Measurements from ENCODE around the gene ZNF525. TPM values are rescaled to one million over a fixed set of nuclear protein-coding genes. Genes with fewer than 3 reads are reported as not detected.
"Not testable (repeated sequence)": the region's sequence is repeated elsewhere in the genome, so short reads cannot be mapped to it uniquely, and the experiment has no call there.

The ZNF525 gene
- 10 to 100 TPM; 17.0 to 18.3 TPM for total RNA-seq

DNA sequence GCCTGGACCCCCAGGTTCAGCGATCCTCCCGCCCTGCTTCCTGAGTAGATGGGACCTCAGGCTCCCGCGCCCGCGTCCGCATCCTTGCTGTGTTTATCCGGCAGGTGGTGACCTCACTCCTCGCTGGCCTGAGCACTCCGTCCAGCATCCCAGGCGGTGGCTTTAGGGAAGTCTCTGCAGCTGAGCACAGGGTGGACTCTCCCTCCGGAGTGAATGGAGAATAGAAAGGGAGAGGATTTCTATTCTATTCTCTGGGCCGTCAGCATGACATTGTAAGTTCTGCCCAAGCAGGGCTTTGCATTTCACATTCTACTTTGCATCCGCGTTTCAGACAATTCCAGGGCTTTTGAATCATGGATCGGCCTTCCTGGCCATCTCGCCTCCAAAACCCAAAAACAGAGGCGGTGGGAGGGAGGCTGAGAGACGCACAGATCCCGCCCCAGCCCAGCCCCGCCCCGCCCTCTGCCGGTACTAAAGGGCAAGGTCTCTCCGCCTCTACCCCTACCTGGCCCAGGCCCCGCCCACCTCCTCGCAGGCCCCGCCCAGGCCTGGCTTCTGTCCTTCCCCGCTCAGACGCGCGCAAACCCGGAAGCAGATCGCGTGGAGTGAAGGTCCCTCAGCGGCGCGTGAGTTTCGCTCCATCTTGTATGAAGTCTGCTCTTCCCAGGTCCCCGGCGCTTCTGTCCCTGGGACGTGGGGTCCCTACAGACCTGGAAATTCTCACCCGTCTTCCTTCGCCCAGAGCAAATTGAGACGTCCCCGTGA is at the start of gene ZNF525:
Gene ZNF525 (plus strand): TSS at position 572 of the 765 bp plus-strand sequence. CDS start 6,577 bp downstream, outside the sequence.
- POLR2A ChIA-PET = no interaction called here
- CTCF ChIA-PET = no interaction called here

DNA sequence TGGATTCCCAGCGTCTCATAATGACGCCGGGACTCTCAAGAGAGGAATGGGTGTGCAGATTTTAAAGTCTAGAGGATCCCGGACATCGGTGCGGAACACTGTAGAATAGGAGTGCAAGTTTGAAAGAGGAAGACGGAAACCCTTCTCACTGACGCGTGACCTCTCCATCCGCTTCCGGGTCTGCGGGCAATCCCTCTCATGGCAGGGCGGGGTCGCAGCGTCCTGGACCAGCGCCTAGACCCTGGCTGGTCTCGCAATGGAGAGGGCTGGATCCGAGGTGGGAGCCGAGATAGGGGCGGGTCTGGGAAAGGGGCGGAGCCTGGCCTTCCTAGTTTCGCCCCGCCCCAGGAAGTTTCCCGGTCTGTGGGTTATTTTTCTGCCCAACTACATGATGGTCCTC is 36.5 kb upstream of the ZNF525 start:
- CTCF ChIA-PET = no interaction called here
- POLR2A ChIA-PET = no interaction called here

DNA sequence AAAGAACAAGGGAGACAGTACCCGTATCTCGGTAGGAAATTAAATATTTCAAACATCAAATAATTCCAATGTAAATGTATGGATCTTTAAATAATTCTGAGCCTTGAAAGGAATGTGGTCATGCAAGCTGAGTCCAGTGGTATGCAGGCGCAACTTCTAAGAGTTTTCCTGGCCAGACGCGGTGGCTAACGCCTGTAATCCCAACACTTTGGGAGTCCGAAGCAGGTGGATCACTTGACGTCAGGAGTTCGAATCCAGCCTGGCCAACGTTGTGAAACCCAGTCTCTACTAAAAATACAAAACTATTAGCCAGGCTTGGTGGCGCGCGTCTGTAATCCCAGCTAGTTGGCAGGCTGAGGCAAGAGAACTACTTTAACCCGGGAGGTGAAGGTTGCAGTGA is 33.0 kb upstream of the ZNF525 start:
- CTCF ChIA-PET = no interaction called here

DNA sequence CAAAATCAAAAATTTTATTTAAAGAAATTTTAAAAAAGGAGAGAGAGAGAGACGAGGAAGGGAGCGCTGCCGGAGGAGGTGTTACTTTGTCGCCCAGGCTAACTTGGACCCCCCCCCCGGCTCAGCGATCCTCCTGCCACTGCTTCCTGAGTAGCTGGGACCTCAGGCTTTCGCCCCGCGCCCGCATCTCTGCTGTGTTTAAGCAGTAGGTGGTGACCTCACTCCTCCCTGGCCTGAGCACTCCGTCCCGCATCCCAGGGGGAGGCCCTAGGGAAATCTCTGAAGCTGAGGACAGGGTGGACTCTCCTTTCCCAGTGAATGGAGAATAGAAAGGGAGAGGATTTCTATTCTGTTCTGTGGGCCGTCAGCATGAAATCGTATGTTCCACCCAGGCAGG is 32.4 kb upstream of the ZNF525 start:
- CTCF ChIA-PET = no interaction called here
- POLR2A ChIA-PET = interaction anchor here (1.0 kb wide), 1 partner anchor 33 kb away, joined by 3 read pairs; no protein-coding TSS in a partner anchor

More for the DNA sequence above, 33.0 kb upstream of the ZNF525 start:
- POLR2A ChIA-PET = no interaction called here

DNA sequence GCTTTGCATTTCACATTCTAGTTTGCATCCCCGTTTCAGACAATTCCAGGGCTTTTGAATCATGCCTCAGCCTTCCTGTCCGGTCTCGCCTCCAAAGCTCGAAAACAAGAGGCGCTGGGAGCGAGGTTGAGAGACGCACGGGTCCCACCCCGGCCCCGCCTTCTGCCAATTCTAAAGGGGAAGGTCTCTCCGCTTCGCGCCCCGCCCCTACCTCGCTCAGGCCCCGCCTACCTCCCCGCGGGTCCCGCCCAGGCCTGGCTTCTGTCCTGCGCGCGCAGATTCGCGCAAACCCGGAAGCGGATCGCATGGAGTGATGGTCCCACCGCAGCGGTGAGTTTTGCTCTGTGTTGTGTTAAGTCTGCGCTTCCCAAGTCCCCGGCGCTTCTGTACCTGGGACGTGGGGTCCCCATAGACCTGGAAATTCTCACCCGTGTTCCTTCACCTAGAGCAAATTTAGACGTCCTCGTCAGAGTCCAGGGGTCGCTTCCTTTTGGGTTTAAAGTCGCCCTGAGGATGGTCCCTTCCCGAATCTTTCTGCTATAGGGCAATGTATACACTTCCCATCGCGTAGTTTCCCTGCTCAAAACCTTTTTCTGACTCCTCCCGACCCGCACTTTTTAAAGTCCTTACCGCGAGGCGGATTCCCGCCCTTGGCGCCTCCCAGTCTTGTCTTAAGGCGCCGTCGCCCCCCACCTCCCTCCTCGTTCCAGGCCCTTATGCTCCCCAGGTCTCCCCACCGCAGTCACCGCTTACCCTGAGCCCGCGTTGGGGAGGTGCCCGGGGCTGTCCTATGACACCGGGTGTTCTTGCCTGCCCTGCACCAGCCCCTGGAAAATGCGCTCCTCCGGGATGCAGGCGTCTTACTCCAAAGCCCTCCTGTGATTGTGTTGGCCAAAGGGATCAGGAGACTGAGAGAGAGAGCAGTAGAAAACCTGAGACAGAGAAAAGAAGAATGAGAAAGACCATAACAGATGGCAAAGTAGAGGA is 31.7 kb upstream of the ZNF525 start, which contains the start of gene ZNF845:
Gene ZNF845 (plus strand): TSS at position 287 of the 987 bp plus-strand sequence. CDS start 7,559 bp downstream, outside the sequence.
- CTCF ChIA-PET = no interaction called here
- POLR2A ChIA-PET = interaction anchor here (1.0 kb wide), 1 partner anchor 33 kb away, joined by 3 read pairs; no protein-coding TSS in a partner anchor

DNA sequence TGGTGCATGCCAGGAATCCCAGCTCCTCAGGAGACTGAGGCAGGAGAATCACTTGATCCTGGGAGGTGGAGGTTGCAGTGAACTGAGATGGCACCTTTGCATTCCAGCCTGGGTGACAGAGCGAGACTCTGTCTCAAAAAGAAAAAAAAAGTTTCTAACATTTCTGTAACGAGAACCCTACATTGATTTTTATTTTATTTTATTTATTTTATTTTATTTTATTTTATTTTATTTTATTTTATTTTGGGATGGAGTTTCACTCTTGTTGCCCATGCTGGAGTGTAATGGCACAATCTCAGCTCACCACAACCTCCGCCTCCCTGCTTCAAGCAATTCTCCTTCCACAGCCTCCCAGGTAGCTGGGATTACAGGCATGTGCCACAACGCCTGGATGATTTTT is 21.1 kb upstream of the ZNF525 start:
- CTCF ChIA-PET, POLR2A ChIA-PET: not testable (repeated sequence)

DNA sequence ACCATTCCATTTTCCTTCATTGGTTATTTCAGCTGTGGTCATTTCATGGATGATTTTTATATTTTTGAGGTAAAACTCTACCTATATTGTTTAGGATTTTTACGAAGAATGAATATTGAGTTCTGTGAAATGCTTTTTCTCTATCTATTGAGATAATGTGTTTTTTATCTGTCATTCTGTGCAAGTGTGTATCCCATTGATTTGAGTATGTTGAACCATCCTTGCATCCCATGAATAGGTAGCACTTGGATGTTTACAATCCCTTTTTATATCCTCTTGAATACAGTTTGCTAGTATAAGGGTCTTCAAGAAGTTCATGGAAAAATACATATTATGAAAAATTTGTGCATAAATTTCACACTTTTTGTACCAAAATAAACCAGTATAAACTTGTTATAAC is 9.8 kb upstream of the ZNF525 start:
- POLR2A ChIA-PET = no interaction called here
- CTCF ChIA-PET = no interaction called here

DNA sequence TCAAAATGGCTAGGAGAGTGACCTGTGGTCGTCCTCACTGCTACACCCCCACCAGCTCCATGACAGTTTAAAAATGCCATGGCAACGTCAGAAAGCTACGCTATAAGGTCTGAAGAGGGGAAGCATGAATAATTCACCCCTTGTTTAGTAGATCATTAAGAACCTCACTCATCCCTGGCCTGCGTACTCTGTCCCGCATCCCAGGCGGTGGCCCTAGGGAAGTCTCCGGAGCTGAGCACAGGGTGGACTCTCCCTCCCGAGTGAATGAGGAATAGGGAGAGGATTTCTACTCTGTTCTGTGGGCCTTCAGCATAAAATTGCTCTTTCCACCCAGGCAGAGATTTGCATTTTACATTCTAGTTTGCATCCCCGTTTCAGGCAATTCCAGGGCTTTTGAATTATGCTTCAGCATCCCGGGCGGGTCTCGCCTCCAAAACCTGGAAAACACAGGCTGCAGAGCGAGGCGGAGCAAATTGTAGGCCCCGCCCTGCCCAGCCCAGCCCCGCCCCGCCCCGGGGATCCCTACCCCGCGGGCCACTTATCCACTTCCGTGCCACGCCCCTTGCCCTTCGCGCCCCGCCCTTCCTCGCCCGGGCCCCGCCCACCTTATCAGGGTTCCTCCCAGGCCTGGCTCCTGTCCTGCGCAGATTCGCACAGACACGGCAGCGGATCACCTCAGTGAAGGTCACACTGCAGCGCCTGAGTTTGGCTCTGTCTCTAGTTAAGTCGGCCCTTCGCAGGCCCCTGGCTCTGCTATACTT is 7.5 kb upstream of the ZNF525 start:
- CTCF ChIA-PET = no interaction called here
- POLR2A ChIA-PET = no interaction called here

DNA sequence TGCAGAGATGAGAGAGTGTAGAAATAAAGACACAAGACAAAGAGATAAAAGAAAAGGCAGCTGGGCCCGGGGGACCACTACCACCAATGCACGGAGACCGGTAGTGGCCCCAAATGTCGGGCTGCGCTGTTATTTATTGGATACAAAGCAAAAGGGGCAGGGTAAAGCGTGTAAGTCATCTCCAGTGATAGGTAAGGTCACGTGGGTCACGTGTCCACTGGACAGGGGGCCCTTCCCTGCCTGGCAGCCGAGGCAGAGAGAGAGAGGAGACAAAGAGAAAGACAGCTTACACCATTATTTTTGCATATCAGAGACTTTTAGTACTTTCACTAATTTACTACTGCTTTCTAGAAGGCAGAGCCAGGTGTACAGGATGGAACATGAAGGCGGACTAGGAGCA is 5.4 kb upstream of the ZNF525 start:
- CTCF ChIA-PET, POLR2A ChIA-PET: not testable (repeated sequence)

DNA sequence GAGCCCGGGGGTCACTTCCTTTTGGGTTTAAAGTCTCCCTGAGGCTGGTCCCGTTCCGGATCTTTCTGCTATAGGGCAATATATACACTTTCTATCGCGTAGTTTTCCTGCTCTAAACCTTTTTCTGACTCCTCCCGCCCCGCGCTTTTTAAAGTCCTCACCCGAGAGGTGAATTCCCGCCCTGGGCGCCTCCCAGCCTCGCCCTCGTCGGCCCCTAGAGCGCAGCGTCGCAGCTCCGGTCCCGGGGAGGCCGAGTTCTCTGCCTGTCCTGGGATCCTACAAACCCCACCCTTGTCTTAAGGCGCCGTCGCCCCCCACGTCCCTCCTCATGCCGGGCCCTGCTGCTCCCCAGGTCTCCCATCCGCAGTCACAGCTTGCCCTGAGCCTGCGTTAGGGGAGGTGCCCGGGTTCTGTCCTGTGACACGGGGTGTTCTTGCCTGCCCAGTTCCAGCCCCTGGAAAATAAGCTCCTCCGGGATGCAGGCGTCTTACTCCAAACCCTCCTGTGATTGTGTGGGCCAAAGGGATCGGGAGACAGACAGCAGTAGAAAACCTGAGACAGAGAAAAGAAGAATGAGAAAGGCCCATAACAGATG is 491 bp downstream of the ZNF525 start:
- ChIA-PET CTCF (no interaction called here), POLR2A (interaction anchor here (0.6 kb wide), 1 partner anchor 33 kb away, joined by 3 read pairs; the partner anchor contains the start of gene ZNF845)

DNA sequence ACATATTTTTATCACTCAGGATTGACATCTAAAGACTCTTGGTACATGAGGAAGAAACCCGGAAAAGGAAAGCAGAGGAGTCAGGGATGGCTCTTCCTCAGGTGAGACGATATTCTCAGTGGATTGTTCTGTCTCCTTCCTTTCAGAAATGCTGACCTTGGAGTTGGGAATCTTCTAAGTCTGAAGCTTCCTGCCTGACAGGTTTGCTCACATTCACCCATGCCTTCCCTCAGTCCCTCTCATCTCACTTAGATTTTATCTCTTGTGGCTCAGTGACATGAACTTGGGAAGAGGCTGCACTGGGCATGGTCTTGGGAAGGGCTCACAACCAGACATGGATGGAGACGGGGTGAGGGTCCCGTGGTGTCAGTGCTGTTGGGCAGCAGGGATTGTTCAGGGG is 6.7 kb downstream of the ZNF525 start:
- CTCF ChIA-PET = no interaction called here
- POLR2A ChIA-PET = no interaction called here

DNA sequence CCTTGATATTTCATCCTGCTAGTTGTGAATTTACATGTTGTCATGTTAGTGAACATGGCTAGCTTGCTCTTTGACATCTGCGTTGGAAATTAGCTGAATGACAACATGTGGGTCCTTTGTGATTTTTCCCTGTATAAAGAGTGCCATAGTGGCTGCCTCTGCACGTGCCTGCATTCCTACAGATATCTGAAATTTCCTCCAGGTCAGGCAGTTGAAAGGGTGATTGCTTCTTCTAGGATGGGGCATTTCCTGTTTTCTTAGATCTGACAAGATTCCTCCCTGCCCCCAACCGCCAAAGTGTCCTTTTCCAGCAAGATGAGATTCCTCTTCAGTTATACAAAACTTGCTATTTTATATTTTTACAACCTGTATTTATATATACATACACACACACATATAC is 8.8 kb downstream of the ZNF525 start:
- ChIA-PET POLR2A (no interaction called here), CTCF (no interaction called here)

DNA sequence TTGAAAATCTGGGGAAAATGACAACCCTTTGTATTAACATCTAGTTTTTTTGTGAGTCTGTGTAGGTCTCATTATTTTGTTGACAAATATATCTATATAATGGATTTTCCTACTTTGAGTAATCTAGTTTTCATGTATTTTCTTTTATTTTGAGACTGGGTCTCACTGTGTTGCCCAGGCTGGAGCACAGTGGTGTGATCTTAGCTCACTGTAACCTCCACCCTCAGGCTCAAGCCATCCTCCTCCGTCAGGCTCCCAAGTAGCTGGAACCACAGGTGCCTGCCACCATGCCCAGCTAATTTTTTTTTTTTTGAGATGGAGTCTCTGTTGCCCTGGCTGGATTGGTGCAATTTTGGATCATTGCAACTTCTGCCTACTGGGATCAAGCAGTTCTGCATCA is 9.2 kb downstream of the ZNF525 start:
- ChIA-PET POLR2A (no interaction called here), CTCF (no interaction called here)

DNA sequence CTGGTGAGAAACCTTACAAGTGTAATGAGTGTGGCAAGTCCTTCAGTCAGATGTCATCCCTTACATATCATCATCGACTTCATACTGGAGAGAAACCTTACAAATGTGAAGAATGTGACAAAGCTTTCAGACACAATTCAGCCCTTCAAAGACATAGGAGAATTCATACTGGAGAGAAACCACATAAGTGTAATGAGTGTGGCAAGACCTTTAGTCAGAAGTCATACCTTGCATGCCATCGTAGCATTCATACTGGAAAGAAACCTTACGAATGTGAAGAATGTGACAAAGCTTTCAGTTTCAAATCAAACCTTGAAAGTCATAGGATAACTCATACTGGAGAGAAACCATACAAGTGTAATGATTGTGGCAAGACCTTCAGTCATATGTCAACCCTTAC is 15.9 kb downstream of the ZNF525 start:
- CTCF ChIA-PET = no interaction called here

DNA sequence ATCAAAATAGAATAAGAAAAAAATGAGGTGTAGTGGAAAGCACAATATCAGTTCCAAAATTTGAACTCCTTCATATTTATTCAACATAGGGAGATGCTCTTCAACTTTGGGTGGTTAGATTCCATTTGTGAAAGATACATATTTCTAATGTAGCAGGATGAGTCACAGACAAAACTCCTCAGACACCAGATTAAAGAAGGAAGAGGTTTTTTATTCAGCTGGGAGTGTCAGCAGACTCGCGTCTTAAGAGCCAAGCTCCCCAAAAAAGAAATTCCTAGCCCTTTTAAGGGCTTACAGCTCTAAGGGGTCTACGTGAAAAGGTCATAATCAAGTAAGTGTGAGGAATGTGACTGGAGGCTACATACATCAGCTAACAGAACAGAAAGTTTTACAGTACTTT is 22.7 kb downstream of the ZNF525 start:
- POLR2A ChIA-PET = no interaction called here

More for the DNA sequence above, 15.9 kb downstream of the ZNF525 start:
- POLR2A ChIA-PET = no interaction called here

DNA sequence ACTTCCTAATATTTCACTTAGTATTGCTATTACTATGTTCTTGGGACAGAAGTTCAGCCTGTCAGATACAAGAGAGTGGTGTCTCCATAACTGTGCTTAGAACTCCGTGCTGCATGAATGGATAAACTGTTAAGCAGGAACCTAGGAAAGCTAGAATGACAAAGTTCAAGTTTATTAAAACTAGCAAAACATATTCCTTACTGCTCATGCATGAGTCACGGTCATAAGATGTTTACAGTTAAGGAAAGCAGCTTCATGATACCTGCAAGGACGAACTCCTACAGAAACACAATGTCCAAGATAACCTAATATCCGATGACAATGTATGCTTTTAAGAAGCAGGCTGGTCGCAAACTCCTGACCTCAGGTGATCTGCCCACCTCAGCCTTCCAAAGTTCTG is 23.4 kb downstream of the ZNF525 start:
- ChIA-PET CTCF (no interaction called here), POLR2A (no interaction called here)

More for the DNA sequence above, 22.7 kb downstream of the ZNF525 start:
- CTCF ChIA-PET = no interaction called here

DNA sequence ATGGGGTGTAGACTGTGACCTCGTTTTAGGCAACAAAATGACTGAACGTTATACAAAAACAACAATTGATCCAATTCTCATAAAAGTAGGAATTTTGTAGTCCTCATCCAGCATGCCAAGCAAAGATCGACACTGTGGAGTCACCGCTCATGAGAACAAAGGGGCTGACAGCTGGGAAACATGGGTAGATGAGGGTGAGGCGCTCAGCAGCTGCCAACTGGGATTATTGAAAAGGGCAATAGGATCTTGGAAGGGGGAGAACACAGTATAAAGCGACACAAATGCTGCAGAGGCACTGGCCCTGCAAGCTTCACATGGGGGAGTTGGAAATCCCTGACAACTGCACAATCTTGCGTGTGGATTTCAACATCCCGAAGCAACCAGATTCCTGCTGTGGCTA is 24.1 kb downstream of the ZNF525 start:
- CTCF ChIA-PET = no interaction called here
- POLR2A ChIA-PET = no interaction called here

DNA sequence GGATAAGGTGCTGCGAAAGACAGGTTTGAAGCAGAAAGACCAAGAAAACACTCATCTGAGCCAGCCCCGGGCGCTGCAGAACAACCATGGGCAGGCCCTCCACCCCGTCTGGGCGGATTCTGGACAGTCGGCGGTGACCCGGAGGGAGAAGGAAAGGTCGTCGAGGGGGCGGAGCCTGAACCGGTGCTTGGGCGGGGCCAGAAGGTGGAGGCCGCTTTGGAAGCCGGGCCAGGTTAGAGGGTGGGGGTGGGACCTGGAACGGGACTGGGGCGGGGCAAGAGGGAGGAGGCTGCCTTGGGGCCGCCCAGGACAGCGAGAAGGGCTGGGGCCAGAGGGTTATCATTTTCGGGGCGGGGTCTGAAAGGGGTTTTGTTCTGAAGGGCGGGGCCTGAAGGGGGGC is 24.5 kb downstream of the ZNF525 start:
- CTCF ChIA-PET = no interaction called here
- POLR2A ChIA-PET = no interaction called here

DNA sequence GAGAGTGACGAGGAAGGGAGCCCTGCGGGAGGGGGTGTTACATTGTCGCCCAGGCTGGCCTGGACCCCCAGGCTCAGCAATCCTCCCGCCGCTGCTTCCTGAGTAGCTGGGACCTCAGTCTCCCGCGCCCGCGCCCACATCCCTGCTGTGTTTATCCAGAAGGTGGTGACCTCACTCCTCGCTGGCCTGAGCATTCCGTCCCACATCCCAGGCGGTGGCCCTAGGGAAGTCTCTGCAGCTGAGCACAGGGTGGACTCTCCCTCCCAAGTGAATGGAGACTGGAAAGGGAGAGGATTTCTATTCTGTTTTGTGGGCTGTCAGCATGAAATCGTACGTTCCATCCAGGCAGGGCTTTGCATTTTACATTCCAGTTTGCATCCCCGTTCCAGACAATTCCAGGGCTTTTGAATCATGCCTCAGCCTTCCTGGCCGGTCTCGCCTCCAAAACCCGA is 29.0 kb downstream of the ZNF525 start:
- POLR2A ChIA-PET = interaction anchor here (0.6 kb wide), 1 partner anchor 126 kb away, joined by 3 read pairs; no protein-coding TSS in a partner anchor
- CTCF ChIA-PET = no interaction called here

Data from activated CD8-positive, alpha-beta memory T cell treated with anti-CD3 and anti-CD28 coated beads for 36 hours (primary cell).